ENCODE data around the gene MAP3K8.

The MAP3K8 gene

DNA sequence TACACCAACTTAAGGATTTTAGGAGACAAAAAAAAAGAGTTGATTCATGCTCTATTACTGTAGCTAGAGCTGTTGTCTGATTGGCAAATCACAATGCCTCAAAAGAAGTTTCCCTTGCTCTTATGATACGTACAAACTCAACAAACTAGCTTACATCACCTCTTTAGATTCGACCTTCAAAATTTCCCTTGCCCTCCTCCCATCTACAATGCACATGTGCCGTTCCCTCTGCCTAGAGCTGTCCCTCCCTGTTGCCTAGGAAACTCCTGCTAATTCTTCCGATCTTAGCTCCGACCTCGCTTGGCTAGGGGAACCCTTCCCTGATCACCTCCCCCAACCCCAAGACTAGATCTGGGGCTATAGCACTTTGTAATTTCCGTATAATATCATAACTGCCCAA, 55.4 kb downstream of the MAP3K8 start:
- TF ChIP-seq GATA3 (IDR thresholded peaks at IDR 0.05; ENCODE audit: low read depth, low read length) (no peak), GATA2 (IDR thresholded peaks at IDR 0.05; ENCODE audit: low read depth, low read length) (no peak)

DNA sequence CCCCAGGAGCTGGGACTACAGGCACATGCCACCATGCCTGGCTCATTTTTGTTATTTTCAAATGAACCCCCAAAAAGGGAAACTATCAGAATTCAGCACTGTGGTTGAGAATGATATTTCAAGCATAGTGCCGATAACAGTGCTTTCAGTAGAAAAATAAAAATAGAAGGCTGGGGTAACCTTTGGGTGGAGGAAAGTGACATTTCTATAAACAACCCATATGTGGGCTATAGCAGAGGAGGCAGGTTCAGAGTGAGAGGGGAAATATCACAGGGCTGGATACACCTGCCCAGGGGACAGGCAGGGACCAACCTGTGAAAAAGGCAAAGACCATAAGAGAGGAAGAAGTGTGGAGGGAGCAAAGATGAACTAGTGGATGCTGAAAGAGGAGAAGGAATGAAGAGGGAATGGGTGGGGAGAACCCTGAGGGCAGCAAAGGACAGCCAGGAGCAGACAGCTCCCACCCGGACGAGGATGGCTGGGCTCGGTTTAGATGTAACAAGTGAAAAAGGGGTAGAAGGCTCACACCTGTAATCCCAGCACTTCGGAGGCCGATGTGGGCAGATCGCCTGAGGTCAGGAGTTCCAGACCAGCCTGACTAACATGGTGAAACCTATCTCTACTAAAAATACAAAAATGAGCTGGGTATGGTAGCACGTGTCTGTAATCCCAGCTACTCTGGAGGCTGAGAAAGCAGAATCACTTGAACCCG, 56.5 kb downstream of the MAP3K8 start:
- TF ChIP-seq GATA3 (IDR thresholded peaks at IDR 0.05; ENCODE audit: low read depth, low read length): no peak
- no peak for TF ChIP-seq GATA2 (IDR thresholded peaks at IDR 0.05; ENCODE audit: low read depth, low read length)

DNA sequence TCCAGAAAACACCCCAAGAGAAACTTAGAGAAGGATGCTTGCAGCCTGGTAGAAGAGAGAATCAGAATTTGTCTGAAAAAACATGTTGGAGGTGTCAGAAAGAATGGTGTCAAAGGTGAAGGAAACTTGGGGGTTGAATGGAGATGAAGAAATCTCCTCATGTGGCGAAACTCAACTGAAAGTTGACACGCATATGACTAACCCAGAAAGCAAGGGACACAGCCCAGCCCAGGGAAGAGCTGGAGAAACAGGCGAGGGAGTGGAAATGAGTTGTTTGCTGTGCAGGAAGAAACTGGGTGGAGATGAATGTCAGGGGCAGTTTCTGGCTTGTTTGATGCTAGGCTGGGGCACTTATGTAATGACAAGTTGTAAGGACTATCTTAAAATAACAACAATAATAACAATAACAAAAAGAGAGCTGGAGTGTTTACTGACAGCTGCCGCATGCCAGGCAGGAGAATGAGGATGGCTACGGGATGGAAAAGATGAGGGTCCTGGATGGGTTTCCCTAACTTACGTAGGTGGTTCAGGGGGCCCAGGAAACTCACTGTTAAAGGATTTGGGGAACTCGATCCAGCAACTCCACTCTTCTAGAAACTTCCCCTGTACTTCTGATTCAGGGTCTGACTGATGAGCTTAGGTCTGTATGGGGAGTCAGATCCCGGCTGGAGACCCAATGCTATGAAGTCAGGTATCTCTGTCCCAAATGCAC, 57.4 kb downstream of the MAP3K8 start:
- no peak for TF ChIP-seq GATA3 (IDR thresholded peaks at IDR 0.05; ENCODE audit: low read depth, low read length)
- no peak for TF ChIP-seq GATA2 (IDR thresholded peaks at IDR 0.05; ENCODE audit: low read depth, low read length)

DNA sequence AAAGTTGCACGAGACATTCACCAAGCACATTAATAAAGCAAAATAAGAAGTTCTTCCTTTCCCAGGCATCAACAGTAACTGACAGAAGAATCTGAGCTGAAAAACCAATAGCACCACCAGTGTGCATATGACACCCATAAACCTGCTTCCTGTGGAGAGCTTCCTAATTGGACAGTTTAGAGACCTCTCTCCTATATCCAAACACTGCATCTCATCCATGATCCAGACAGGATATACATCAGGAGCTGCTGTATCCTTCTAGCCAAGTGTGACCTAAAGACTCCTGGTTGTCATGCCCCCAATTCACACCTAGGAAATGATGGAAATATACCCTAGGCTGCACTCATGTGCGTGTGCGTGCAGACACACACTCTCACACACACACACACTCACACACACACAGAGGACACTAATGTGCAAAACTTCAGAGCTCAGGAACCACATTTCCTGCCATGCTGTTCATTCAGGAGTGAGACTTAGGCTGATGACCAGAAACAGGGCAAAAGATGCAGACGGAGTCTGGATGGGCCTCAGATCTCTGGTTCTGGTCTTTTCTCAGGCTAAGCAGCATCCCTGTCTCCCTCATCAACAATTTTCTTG, 58.0 kb downstream of the MAP3K8 start:
- TF ChIP-seq GATA2 (IDR thresholded peaks at IDR 0.05; ENCODE audit: low read depth, low read length) (no peak), GATA3 (IDR thresholded peaks at IDR 0.05; ENCODE audit: low read depth, low read length) (no peak)

DNA sequence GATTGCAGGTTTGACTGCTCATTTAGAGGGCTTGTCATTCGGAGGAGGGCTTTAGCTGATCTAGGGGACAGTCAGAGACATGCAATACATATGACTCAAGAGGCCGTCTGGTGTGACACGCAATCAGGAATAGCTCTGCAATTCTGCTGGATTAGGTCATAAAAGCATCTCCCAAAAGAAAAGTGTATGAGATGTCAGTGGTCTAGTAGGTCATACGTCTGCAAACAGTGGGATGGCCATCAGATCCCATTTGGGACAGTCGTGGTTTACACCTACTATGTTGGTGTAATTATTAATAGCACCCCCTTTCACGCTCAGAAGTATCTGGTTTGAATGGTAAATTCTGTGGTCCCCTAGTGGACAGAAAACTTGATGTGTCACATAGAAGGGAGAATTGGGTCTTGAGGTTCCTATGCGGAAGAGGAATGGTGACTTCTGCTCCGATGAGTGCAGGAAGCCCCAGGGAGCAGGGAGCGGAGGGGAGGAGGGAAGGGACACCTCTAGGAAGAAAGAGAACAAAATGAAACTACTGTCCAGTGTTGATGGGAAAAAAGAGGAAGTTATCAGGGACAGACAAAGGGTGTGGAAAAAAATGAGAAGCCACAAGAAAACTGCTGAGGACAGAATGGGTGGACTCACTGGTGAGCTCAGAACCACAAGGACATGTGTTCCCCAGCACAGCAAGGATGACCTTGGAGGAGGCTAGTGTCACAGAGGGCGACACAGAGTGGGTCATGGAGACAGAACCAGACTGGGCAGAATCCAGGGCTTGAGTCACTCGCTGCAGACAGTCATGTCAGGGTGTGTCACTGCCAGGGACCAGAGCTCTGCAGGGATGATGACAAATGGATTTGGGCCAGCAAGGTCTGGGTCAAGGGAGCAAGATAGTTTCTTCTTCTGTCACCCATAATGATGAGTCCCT, 59.9 kb downstream of the MAP3K8 start:
- no peak for TF ChIP-seq GATA2 (IDR thresholded peaks at IDR 0.05; ENCODE audit: low read depth, low read length)
- no peak for TF ChIP-seq GATA3 (IDR thresholded peaks at IDR 0.05; ENCODE audit: low read depth, low read length)

DNA sequence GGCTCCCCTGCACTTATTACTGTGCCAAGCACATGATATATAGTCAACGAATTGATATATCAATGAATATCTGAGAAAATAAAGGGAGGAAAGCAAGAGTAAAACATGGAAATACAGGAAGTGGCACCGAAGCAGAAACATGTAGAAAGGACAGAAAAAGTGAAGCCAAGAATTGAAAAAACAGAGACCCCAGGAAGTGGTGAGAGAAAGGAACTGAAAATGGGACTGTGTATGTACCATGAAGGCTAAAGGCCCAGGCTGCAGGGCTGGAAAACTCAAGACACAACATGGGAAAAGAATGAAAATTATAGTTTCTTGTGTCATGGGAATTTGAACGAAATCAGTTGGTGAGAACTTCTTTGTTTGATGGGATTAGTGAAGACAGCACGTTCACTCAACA, 60.6 kb downstream of the MAP3K8 start:
- TF ChIP-seq GATA3 (IDR thresholded peaks at IDR 0.05; ENCODE audit: low read depth, low read length) (no peak), GATA2 (IDR thresholded peaks at IDR 0.05; ENCODE audit: low read depth, low read length) (no peak)

DNA sequence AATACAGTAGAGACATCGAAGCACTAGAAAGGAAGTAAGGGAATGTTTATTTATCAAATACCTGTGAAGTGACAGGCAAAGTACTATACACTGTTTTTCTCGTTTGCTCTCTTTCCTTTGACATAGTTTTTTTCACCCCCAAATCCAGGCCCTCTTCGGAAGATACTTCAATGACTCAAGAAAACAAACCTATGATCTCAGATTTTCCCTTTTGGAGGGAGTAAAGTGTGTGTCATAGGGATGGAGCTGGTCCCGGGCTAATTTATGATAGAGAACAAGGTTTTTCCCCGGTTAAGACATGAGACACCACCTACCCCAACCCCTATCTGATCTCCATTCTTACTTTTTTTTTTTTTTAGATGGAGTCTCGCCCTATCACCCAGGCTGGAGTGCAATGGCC, 61.7 kb downstream of the MAP3K8 start:
- TF ChIP-seq GATA3 (IDR thresholded peaks at IDR 0.05; ENCODE audit: low read depth, low read length) (no peak), GATA2 (IDR thresholded peaks at IDR 0.05; ENCODE audit: low read depth, low read length) (no peak)

DNA sequence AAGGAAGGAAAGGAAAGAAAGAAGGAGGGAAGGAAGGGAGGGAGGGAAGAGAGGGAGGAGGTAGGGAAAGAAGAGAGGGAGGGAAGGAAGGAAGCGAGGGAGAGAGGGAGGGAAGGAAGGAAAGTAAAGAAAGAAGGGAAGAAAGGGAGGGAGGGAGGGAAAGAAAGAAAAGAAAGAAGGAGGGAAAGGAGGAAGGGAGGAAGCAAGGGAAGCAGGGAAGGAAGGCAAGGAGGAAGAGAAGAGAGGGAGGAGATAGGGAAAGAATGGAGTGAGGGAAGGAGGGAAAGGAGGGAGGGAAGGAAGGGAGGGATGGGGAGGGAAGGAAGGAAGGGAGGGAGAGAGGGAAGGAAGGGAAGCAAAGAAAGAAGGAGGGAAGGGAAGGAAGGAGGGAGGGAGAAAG, 65.8 kb downstream of the MAP3K8 start:
- TF ChIP-seq GATA2 (IDR thresholded peaks at IDR 0.05; ENCODE audit: low read depth, low read length): no peak
- TF ChIP-seq GATA3 (IDR thresholded peaks at IDR 0.05; ENCODE audit: low read depth, low read length): no peak

DNA sequence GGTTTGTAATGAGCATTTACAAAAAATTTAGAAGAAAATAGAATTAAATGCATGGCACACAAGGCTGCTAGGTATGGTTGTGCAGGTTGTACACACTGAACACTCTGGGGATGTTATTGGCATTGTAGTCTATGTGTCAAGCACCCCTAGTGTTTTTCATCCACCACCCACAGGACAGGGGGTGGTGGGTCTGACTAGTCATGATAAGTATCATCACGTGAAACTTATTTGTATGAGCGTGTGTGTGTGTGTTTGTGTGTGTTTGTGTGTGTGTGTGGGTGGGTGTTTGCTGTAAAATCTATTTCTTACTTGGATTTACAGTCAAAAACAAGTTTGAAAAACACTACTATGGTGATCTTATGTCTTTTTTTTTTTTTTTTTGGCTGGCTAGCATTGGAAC, 66.5 kb downstream of the MAP3K8 start:
- no peak for TF ChIP-seq GATA3 (IDR thresholded peaks at IDR 0.05; ENCODE audit: low read depth, low read length)
- no peak for TF ChIP-seq GATA2 (IDR thresholded peaks at IDR 0.05; ENCODE audit: low read depth, low read length)

DNA sequence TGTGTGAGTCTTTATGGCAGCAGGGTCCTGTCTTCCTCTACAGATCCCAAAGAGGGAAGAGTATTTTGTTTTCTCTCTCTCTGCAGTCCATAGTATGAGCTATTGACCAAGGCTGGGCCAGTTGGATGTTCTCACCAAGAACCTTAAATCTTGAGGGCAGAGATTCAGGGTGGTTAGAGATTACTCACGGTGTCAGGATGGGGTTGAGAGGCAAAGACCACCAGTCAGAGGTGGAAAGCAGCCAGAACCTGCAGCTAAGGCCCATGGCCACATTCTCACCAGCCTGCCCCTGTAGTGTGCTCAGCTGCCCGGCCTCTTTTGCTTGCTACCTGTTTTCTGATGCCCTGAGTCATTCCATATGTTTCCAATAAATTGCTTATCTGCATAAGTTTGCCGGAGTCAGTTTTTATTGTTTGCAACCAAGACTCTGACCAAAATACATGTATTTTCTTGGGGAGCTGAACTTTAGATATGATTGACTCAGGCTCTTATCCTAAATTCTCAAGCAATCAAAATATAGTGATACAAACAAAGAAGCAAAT, 67.0 kb downstream of the MAP3K8 start:
- TF ChIP-seq GATA3 (IDR thresholded peaks at IDR 0.05; ENCODE audit: low read depth, low read length): no peak
- no peak for TF ChIP-seq GATA2 (IDR thresholded peaks at IDR 0.05; ENCODE audit: low read depth, low read length)

DNA sequence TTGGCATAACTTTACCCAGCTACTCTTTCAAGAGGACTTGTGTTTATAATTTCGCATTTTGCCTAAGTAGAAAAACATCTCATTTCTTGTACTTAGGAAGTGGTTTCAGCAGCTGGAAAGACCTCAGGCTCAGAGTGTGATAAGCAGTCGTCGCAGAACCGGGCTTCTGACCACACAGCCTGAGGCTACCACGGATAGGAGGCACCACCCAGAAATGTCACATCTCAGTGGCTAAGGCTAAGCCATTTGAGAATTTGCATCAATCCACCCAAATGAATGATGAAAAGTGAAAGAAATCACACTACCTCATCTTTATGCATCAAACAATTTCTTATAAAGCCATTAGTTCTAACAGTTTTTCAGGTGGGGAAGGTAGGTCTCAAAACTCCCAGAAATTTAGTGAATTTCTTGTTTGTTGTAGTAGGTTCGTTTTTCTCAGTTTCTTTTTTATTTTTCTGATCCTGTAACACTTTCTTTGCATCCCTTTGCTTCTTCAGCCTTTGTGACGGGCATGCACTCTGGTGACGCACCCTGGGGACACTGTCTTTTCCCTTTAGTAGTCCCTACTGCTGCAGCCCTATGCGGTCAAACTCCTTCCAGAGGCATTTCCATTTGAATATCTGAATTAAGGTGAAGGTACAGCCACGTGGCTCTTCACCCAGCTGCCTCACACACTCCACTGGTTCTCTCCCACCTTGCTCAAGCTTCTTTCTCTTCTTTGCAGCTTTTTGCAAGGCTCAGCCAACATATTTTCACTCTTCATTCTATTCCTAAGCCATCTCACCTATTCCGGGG, 68.5 kb downstream of the MAP3K8 start:
- TF ChIP-seq GATA3 (IDR thresholded peaks at IDR 0.05; ENCODE audit: low read depth, low read length) (no peak), GATA2 (IDR thresholded peaks at IDR 0.05; ENCODE audit: low read depth, low read length) (no peak)

DNA sequence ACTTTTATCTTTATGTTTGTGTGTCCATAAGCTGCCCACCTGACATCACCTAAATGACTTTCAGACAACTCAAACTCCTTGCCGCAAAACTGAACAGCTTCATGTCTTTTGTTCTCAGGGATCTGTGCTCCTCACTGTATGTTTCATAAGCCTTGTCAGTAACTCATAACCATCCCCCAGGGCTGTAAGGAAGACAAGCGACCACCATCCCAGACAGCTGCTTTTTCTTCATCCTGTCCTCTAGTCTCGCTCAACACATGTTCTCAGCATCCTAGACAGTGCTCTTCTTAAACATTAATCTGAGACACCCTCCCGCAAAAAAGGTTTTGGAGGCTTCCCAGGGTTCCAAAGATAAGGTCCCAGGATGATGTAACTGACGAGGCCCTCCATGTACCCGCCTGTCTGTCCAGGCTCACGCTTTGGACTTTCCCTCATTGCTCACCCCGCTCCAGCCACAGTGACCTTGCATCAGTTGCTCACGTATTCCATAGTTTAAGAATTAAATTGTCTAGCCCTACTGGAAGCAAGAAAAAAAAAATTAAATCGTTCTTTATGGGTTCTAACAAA, 69.8 kb downstream of the MAP3K8 start:
- TF ChIP-seq GATA2 (IDR thresholded peaks at IDR 0.05; ENCODE audit: low read depth, low read length) (no peak), GATA3 (IDR thresholded peaks at IDR 0.05; ENCODE audit: low read depth, low read length) (no peak)

Measured in SH-SY5Y (cell line).